GM21723 (cell line): Measurements from ENCODE around the gene TGFBR1.
"Not testable (repeated sequence)": the region's sequence is repeated elsewhere in the genome, so short reads cannot be mapped to it uniquely, and the experiment has no call there.

Experiments used
- ATAC-seq: cut with Tn5 transposase; IDR thresholded peaks from one replicate; pipeline ENCODE4 v1.9.1; 2021; ENCODE audit warnings: mild to moderate bottlenecking, moderate library complexity; ENCODE audit not compliant: unreplicated experiment

The TGFBR1 gene

GRCh38 chr9:99075246-99075912, 29.5 kb upstream of the TGFBR1 start:
- no peak for ATAC-seq

- no peak for ATAC-seq
Measured at GRCh38 chr9:99076030-99076429, 28.9 kb upstream of the TGFBR1 start.

- ATAC-seq: no peak
Measured at GRCh38 chr9:99076483-99077171, 28.3 kb upstream of the TGFBR1 start.

- ATAC-seq: no peak
Measured at GRCh38 chr9:99078717-99079116, 26.2 kb upstream of the TGFBR1 start.

- no peak for ATAC-seq
Measured at GRCh38 chr9:99079542-99079941, 25.4 kb upstream of the TGFBR1 start.

GRCh38 chr9:99083051-99083450, 21.9 kb upstream of the TGFBR1 start:
- ATAC-seq: no peak

- no peak for ATAC-seq
Measured at GRCh38 chr9:99085949-99086948, 18.7 kb upstream of the TGFBR1 start.

- ATAC-seq: no peak
Measured at GRCh38 chr9:99087462-99087861, 17.5 kb upstream of the TGFBR1 start.

- ATAC-seq: no peak
Measured at GRCh38 chr9:99090336-99091130, 14.4 kb upstream of the TGFBR1 start.

GRCh38 chr9:99092643-99093491, 12.0 kb upstream of the TGFBR1 start:
- no peak for ATAC-seq

GRCh38 chr9:99093492-99093791, 11.5 kb upstream of the TGFBR1 start:
- no peak for ATAC-seq

GRCh38 chr9:99095565-99095964, 9.3 kb upstream of the TGFBR1 start:
- no peak for ATAC-seq

GRCh38 chr9:99096409-99096808, 8.5 kb upstream of the TGFBR1 start:
- no peak for ATAC-seq

GRCh38 chr9:99099806-99100585, 4.9 kb upstream of the TGFBR1 start:
- ATAC-seq: not testable (repeated sequence)

- no peak for ATAC-seq
Measured at GRCh38 chr9:99101271-99101670, 3.6 kb upstream of the TGFBR1 start.

GRCh38 chr9:99101812-99102211, 3.1 kb upstream of the TGFBR1 start:
- ATAC-seq: no peak

- ATAC-seq: no peak
Measured at GRCh38 chr9:99103054-99103895, 1.6 kb upstream of the TGFBR1 start.

GRCh38 chr9:99103901-99104458, 933 bp upstream of the TGFBR1 start:
- no peak for ATAC-seq
